ENCODE results near the gene SLFN12L. TPM values are rescaled to one million over a fixed set of nuclear protein-coding genes. Genes with fewer than 3 reads are reported as not detected.

Gene SLFN12L
- total and polyA plus RNA-seq, 9 of the 15 experiments (the other 6 are each of a cell fraction or from before 2014, with no cell fraction given): 0.04 to 0.31 (median 0.08) TPM; not detected in 3

DNA sequence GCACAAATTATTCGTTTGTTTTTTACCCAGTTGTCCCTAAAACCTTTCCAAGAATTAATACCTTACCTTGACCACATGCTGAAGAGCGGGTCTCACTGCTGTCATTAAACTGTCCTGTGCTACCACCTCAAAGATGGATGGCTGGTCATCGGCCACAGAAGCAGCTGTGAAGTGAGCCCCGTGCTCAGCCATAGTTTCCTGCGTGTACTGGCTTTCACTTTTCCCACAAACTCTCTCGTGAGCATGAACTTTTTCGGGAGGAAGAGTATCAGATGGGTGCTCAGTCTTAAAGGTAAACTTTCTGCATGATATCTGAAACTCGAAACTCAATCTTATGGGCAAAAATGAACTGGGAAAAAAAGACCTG lies 40.3 kb upstream of the SLFN12L start (continued):
- TF ChIP-seq NKRF (IDR thresholded peaks at IDR 0.05; ENCODE audit: borderline replicate concordance) (no peak), GATAD2B (IDR thresholded peaks at IDR 0.05; ENCODE audit: borderline replicate concordance) (peak; percentile 25; the same call in 1 of the 2 replicates), YY1 (IDR thresholded peaks at IDR 0.05; ENCODE audit: borderline replicate concordance in 1 of 3, control insufficient read depth in 1 of 3, extremely low read depth in 1 of 3, insufficient read depth in 3 of 3, insufficient read length in 1 of 3, insufficient replicate concordance in 2 of 3, low read depth in 1 of 3, low read length in 2 of 3) (peak; percentile 7 to 84 (median 66)), TARDBP (IDR thresholded peaks at IDR 0.05) (no peak), DMBX1 (CRISPR knock-in tag; IDR thresholded peaks at IDR 0.05; ENCODE audit: borderline replicate concordance) (0 out of 2 replicates have a peak, but pooled peaks have one; percentile 11), PTRF (tag; IDR thresholded peaks at IDR 0.05) (no peak), POLR2AphosphoS2 (IDR thresholded peaks at IDR 0.05; ENCODE audit: low read length) (0 out of 2 replicates have a peak, but pooled peaks have one; percentile 30), BRD9 (IDR thresholded peaks at IDR 0.05; ENCODE audit: low read depth, partially characterized antibody) (no peak), ARNT (IDR thresholded peaks at IDR 0.05) (peak in 1 of 2 experiments; percentile 13; a peak in 1 of 4 replicates), MEIS2 (IDR thresholded peaks at IDR 0.05; ENCODE audit: partially characterized antibody) (peak; percentile 76), ZNF282 (CRISPR knock-in tag; IDR thresholded peaks at IDR 0.05) (no peak), ZNF134 (CRISPR knock-in tag; conservative IDR thresholded peaks at IDR 0.05) (no peak), ZZZ3 (IDR thresholded peaks at IDR 0.05) (no peak)
- TF ChIP-seq, protein P1, sequence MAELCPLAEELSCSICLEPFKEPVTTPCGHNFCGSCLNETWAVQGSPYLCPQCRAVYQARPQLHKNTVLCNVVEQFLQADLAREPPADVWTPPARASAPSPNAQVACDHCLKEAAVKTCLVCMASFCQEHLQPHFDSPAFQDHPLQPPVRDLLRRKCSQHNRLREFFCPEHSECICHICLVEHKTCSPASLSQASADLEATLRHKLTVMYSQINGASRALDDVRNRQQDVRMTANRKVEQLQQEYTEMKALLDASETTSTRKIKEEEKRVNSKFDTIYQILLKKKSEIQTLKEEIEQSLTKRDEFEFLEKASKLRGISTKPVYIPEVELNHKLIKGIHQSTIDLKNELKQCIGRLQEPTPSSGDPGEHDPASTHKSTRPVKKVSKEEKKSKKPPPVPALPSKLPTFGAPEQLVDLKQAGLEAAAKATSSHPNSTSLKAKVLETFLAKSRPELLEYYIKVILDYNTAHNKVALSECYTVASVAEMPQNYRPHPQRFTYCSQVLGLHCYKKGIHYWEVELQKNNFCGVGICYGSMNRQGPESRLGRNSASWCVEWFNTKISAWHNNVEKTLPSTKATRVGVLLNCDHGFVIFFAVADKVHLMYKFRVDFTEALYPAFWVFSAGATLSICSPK (IDR thresholded peaks at IDR 0.05; ENCODE audit: borderline replicate concordance): no peak
- TF ChIP-seq, protein P2, sequence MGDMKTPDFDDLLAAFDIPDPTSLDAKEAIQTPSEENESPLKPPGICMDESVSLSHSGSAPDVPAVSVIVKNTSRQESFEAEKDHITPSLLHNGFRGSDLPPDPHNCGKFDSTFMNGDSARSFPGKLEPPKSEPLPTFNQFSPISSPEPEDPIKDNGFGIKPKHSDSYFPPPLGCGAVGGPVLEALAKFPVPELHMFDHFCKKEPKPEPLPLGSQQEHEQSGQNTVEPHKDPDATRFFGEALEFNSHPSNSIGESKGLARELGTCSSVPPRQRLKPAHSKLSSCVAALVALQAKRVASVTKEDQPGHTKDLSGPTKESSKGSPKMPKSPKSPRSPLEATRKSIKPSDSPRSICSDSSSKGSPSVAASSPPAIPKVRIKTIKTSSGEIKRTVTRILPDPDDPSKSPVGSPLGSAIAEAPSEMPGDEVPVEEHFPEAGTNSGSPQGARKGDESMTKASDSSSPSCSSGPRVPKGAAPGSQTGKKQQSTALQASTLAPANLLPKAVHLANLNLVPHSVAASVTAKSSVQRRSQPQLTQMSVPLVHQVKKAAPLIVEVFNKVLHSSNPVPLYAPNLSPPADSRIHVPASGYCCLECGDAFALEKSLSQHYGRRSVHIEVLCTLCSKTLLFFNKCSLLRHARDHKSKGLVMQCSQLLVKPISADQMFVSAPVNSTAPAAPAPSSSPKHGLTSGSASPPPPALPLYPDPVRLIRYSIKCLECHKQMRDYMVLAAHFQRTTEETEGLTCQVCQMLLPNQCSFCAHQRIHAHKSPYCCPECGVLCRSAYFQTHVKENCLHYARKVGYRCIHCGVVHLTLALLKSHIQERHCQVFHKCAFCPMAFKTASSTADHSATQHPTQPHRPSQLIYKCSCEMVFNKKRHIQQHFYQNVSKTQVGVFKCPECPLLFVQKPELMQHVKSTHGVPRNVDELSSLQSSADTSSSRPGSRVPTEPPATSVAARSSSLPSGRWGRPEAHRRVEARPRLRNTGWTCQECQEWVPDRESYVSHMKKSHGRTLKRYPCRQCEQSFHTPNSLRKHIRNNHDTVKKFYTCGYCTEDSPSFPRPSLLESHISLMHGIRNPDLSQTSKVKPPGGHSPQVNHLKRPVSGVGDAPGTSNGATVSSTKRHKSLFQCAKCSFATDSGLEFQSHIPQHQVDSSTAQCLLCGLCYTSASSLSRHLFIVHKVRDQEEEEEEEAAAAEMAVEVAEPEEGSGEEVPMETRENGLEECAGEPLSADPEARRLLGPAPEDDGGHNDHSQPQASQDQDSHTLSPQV (IDR thresholded peaks at IDR 0.05): 0 out of 2 replicates have a peak, but pooled peaks have one; percentile 53
- TF ChIP-seq, protein P3, sequence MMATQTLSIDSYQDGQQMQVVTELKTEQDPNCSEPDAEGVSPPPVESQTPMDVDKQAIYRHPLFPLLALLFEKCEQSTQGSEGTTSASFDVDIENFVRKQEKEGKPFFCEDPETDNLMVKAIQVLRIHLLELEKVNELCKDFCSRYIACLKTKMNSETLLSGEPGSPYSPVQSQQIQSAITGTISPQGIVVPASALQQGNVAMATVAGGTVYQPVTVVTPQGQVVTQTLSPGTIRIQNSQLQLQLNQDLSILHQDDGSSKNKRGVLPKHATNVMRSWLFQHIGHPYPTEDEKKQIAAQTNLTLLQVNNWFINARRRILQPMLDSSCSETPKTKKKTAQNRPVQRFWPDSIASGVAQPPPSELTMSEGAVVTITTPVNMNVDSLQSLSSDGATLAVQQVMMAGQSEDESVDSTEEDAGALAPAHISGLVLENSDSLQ (IDR thresholded peaks at IDR 0.05): peak; percentile 16; the same call in 1 of the 2 replicates
- TF ChIP-seq, protein P4, sequence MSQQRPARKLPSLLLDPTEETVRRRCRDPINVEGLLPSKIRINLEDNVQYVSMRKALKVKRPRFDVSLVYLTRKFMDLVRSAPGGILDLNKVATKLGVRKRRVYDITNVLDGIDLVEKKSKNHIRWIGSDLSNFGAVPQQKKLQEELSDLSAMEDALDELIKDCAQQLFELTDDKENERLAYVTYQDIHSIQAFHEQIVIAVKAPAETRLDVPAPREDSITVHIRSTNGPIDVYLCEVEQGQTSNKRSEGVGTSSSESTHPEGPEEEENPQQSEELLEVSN (IDR thresholded peaks at IDR 0.05; ENCODE audit: borderline replicate concordance in 1 of 2, extremely low read depth in 1 of 2, insufficient read depth in 1 of 2, insufficient read length in 1 of 2, low read depth in 1 of 2, low read length in 1 of 2, poor library complexity in 1 of 2, severe bottlenecking in 1 of 2): peak in 1 of 2 experiments; percentile 41

All from K562 (cell line).